ES-I3 (cell line): ENCODE results near the gene TRPV6.

Source experiments
- H3K36me3 ChIP-seq: 2 replicates; pipeline ENCODE4 v1.6.1; 2013; ENCODE audit warnings: mild to moderate bottlenecking, low read length, control low read depth, moderate library complexity; ENCODE audit not compliant: insufficient read depth
- H3K4me1 ChIP-seq: 2 replicates; pipeline ENCODE4 v1.6.1; 2013; ENCODE audit warnings: mild to moderate bottlenecking, control low read depth, low read length; ENCODE audit not compliant: insufficient read depth
- H3K9ac ChIP-seq: 2 replicates; pipeline ENCODE4 v1.6.1; 2013; ENCODE audit warnings: low read depth, mild to moderate bottlenecking, low read length, moderate library complexity
- H3K9me3 ChIP-seq: 2 replicates; pipeline ENCODE4 v1.6.1; 2013; ENCODE audit warnings: mild to moderate bottlenecking, low read length, moderate library complexity; ENCODE audit not compliant: control insufficient read depth, insufficient read depth

Gene TRPV6

GRCh38 chr7:142872106-142872675 lies 13.4 kb downstream of the TRPV6 start:
- Histone ChIP-seq H3K4me1 (no peaks in the 10 kb centered on the region), H3K9me3 (no peaks in the 10 kb centered on the region; the same call in 1 of the 2 replicates), H3K9ac (no peak overlapping the region), H3K36me3 (no peaks in the 10 kb centered on the region)

GRCh38 chr7:142871260-142872105 lies 14.1 kb downstream of the TRPV6 start:
- H3K9me3 ChIP-seq = no peaks in the 10 kb centered on the region; the same call in 1 of the 2 replicates
- no peaks in the 10 kb centered on the region for H3K4me1 ChIP-seq
- H3K9ac ChIP-seq = no peak overlapping the region
- H3K36me3 ChIP-seq = no peaks in the 10 kb centered on the region

GRCh38 chr7:142870566-142871259 lies 14.8 kb downstream of the TRPV6 start:
- H3K4me1 ChIP-seq = no peaks in the 10 kb centered on the region; the same call in 1 of the 2 replicates
- no peaks in the 10 kb centered on the region for H3K36me3 ChIP-seq

GRCh38 chr7:142870147-142870559 lies 15.4 kb downstream of the TRPV6 start:
- Histone ChIP-seq H3K9me3 (no peaks in the 10 kb centered on the region; the same call in 1 of the 2 replicates), H3K9ac (no peak overlapping the region), H3K36me3 (no peaks in the 10 kb centered on the region), H3K4me1 (no peaks in the 10 kb centered on the region; the same call in 1 of the 2 replicates)

More at GRCh38 chr7:142870566-142871259, 14.8 kb downstream of the TRPV6 start:
- Histone ChIP-seq H3K9me3 (no peaks in the 10 kb centered on the region; the same call in 1 of the 2 replicates), H3K9ac (no peak overlapping the region)

GRCh38 chr7:142869434-142869833 lies 16.1 kb downstream of the TRPV6 start:
- H3K9ac ChIP-seq = no peak overlapping the region
- H3K4me1 ChIP-seq = peaks cover 3% of the 10 kb centered on the region; the same call in 1 of the 2 replicates
- no peaks in the 10 kb centered on the region for H3K9me3 ChIP-seq
- H3K36me3 ChIP-seq = no peaks in the 10 kb centered on the region

- H3K9ac ChIP-seq = no peak overlapping the region
- no peaks in the 10 kb centered on the region for H3K36me3 ChIP-seq
Measured at GRCh38 chr7:142868986-142869415, 16.5 kb downstream of the TRPV6 start.

GRCh38 chr7:142868188-142868985 lies 17.2 kb downstream of the TRPV6 start:
- no peaks in the 10 kb centered on the region for H3K9me3 ChIP-seq
- H3K9ac ChIP-seq = no peak overlapping the region
- peaks cover 3% of the 10 kb centered on the region; the same call in 1 of the 2 replicates for H3K4me1 ChIP-seq
- H3K36me3 ChIP-seq = no peaks in the 10 kb centered on the region

More at GRCh38 chr7:142868986-142869415, 16.5 kb downstream of the TRPV6 start:
- peaks cover 3% of the 10 kb centered on the region; the same call in 1 of the 2 replicates for H3K4me1 ChIP-seq
- H3K9me3 ChIP-seq = no peaks in the 10 kb centered on the region

GRCh38 chr7:142867398-142868187 lies 18.0 kb downstream of the TRPV6 start:
- Histone ChIP-seq H3K9me3 (no peaks in the 10 kb centered on the region), H3K36me3 (no peaks in the 10 kb centered on the region), H3K4me1 (peaks cover 7% of the 10 kb centered on the region; the same call in 1 of the 2 replicates), H3K9ac (no peak overlapping the region)

- Histone ChIP-seq H3K4me1 (peaks cover 13% of the 10 kb centered on the region), H3K36me3 (no peaks in the 10 kb centered on the region), H3K9me3 (no peaks in the 10 kb centered on the region), H3K9ac (no peak overlapping the region)
Measured at GRCh38 chr7:142867097-142867378, 18.5 kb downstream of the TRPV6 start.

GRCh38 chr7:142866361-142867096 lies 19.0 kb downstream of the TRPV6 start:
- Histone ChIP-seq H3K36me3 (no peaks in the 10 kb centered on the region), H3K4me1 (peaks cover 18% of the 10 kb centered on the region), H3K9me3 (no peaks in the 10 kb centered on the region), H3K9ac (no peak overlapping the region)

- no peaks in the 10 kb centered on the region for H3K9me3 ChIP-seq
- H3K4me1 ChIP-seq = peaks cover 18% of the 10 kb centered on the region
- H3K9ac ChIP-seq = no peak overlapping the region
Measured at GRCh38 chr7:142865766-142866165, 19.8 kb downstream of the TRPV6 start.

GRCh38 chr7:142864980-142865747 lies 20.4 kb downstream of the TRPV6 start:
- no peaks in the 10 kb centered on the region for H3K36me3 ChIP-seq
- H3K9ac ChIP-seq = no peak overlapping the region
- no peaks in the 10 kb centered on the region for H3K9me3 ChIP-seq
- H3K4me1 ChIP-seq = peaks cover 18% of the 10 kb centered on the region

More at GRCh38 chr7:142865766-142866165, 19.8 kb downstream of the TRPV6 start:
- no peaks in the 10 kb centered on the region for H3K36me3 ChIP-seq
